Cardiac fibroblast (primary cell): ENCODE data around the gene FOXK1.

Experiments
- DNase-seq, 2 donors: peaks; one replicate each; pipeline versions ENCODE4 v3.0.0 to v3.0.0-alpha.2; 2010; ENCODE audit warnings: low read depth in 2 of 2
- H3K4me3 ChIP-seq, 2 donors: replicated peaks in 1 of 2; 1 replicate in 1 of 2; 2 replicates in 1 of 2; pipeline ENCODE4 v1.5.1; 2011; ENCODE audit warnings: low read depth in 2 of 2, low read length in 2 of 2, mild to moderate bottlenecking in 2 of 2, moderate library complexity in 1 of 2
- TF ChIP-seq, protein P1 (sequence below): IDR thresholded peaks from one replicate; pipeline ENCODE4 v1.5.1; 2011; ENCODE audit warnings: low read depth, mild to moderate bottlenecking, low read length, inconsistent platforms

Gene FOXK1

DNA sequence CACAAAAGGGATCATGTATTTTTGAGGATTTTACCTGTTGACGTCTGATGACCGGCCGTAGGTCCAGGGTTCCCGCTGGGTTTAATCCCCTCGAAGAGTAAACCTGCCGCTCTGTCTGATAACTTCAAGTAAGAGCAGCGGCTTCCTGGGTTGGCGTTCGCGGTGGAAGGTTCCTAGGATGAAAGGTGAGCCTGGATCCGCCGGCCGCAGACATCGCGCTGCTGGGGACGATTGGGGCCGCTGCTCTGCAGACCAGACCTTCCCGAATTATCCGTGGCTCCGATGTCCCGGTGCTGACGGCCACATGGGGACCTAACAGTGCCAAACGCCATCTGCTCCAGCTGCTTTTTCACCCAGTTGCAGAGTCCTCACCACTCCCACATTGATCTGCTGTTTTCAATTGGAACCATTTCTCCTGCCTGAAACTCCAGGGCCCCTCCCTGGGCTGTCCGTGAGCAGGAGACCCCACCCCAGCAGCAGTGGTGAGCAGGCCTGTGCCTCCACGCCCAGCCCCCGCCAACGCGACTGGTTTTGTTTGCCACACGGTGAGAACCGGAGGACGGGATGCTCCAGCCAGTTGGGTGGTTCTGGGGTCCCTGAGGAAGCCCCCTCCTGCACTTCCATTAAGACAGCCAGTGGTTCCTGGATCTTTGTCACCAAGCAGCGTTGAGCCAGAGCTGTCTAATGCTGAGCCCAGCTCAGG lies 81.1 kb downstream of the FOXK1 start:
- DNase-seq, result no peak
- TF ChIP-seq, protein P1, sequence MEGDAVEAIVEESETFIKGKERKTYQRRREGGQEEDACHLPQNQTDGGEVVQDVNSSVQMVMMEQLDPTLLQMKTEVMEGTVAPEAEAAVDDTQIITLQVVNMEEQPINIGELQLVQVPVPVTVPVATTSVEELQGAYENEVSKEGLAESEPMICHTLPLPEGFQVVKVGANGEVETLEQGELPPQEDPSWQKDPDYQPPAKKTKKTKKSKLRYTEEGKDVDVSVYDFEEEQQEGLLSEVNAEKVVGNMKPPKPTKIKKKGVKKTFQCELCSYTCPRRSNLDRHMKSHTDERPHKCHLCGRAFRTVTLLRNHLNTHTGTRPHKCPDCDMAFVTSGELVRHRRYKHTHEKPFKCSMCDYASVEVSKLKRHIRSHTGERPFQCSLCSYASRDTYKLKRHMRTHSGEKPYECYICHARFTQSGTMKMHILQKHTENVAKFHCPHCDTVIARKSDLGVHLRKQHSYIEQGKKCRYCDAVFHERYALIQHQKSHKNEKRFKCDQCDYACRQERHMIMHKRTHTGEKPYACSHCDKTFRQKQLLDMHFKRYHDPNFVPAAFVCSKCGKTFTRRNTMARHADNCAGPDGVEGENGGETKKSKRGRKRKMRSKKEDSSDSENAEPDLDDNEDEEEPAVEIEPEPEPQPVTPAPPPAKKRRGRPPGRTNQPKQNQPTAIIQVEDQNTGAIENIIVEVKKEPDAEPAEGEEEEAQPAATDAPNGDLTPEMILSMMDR, result no peak
- no peak overlapping the region for H3K4me3 ChIP-seq

DNA sequence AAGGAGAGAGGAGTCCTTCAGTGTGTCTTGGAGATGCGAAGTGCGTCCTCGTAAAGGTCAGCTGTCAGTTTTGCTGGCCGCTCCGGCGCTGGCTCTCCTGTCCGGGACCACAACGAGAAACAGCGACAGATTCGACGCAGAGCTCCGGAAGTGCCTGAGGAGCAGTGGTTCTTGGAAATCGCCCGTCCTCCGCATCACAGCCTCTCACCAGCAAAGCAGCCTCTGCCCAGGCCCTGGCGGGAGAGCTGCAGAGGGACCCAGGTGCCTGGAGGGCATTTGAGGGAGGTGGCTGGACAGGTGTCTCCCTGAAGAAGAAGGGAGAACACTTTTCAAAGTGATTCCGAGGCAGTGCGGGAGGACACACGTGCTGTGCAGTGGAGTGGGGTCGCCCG lies 81.7 kb downstream of the FOXK1 start:
- H3K4me3 ChIP-seq, result no peak overlapping the region
- no peak for DNase-seq
- TF ChIP-seq, protein P1, result no peak

DNA sequence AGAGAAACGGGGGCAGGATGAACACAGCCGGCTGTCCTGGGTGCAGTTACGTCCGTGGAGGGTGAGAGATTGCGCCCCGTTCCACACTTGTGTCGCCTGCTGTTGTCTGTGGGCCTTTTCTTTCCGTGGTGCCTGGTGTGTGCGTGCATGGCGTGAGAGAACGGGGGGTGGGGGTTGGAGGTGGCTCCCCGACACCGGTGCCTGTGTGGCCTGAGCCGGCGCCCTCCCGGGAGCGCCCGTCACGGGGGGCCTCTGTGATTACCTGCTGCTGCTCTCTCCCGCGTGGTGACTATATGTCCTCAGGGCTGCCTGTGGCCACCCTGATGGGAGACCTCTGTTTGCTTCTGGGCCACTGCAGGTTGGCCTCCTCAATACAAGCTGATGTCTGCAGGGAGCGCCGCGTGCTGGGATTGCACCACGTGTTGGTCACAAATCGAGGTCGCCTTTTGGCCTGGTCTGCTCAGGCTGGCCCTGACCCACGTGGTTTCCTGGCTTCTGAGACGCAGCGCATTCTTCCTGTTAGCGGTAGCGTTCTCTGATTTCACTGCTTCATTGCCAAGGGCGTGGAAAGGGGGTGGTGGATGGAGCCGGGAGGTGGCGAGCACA lies 82.4 kb downstream of the FOXK1 start:
- H3K4me3 ChIP-seq, result no peak overlapping the region
- DNase-seq, result no peak
- TF ChIP-seq, protein P1, result no peak

DNA sequence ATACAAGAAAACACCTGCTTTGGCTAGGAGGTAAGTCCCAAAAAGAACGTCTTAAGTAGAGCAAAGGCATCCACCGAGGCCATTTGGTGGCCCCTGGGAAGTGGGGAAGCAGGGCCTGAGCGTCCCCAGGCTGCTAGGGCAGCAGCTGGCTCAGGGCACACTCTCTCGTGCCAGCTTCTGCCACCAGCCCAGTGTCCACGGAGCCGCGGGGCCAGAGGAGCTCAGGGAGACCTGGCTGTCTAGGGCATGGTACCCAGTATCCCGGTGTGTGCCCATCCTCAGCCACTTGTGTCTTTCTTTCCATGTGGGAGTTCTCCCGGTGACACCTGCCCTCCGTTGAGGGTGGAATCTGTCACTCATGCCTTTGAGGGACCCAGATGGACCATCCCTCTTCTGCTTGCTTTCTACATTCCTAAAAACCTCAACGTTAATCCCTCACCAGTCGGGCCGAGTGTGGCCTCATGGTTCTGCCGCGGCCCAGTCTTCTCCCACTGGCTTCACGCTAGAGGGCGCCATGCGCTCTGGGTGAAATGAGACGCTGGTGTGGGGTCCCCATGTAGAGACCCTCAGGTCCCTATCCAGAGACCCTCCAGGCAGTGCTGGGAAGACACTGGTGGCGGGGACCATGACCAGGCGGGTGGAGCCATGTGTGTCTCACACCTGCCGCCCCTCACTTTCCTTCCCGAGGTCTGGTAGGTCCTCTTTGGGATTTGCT lies 83.8 kb downstream of the FOXK1 start:
- H3K4me3 ChIP-seq, result no peak overlapping the region
- no peak for DNase-seq
- TF ChIP-seq, protein P1, result peak; percentile 21

DNA sequence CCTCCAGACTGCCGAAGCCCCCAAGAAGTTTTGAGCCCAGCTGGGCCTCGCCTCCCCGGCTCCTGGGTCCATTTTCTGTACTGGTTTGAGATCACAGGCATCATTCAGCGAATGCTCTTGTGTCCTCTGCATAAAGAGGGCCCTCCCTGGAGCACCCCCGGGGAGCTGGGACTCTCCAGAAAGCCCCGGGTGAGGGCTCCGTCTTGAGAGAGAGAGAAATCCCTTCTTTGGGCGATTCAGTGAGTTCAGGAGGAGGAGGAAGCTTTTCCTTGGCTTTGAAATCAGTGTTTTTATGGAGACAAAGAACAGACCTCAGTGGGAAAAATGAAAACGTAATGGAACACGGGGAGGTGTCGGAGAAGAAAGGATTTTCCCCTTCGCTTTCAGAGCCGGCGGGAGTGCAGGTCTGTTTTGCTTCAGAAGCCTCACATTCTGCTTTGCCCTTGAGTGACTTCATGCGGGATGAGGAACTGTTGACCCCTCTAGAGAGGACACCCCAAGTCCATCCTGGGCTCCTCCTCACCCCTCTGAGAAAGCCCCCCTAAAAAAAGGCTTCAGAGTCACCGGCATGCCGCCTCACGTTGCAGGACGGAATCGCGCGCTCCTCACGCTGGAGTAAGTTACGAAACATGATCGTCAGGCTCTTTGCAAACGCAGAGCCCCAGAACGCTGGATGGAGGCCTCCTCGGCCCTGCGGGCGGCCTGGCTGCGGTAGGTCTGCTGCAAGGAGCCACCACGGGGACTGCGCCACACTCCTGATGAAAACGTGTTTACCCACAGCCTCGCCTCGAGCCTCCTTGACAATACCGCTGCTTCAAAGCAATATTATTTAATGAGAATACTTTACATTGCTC lies 84.8 kb downstream of the FOXK1 start:
- TF ChIP-seq, protein P1, result no peak
- no peak for DNase-seq
- H3K4me3 ChIP-seq, result no peak overlapping the region
